Gastrocnemius medialis (tissue), 4 donors: Measurements from ENCODE around the gene EEF1AKMT2. TPM values are rescaled to one million over a fixed set of nuclear protein-coding genes. Genes with fewer than 3 reads are reported as not detected.

Experiments used
- ATAC-seq, 2 donors: fragments of 150-250 bp; one replicate each; pipeline ENCODE4 v1.9.1; 2016
- DNase-seq, 2 donors: peaks; one replicate each; pipeline ENCODE4 v3.0.0-alpha.2; 2019
- H3K27ac ChIP-seq, 4 donors: fragments of 200-600 bp; sonication (generic); 1 replicate in 1 of 4; 2 replicates in 3 of 4; pipeline ENCODE4 v1.5.1; 2016 to 2018; ENCODE audit warnings: mild to moderate bottlenecking in 2 of 4, moderate library complexity in 1 of 4
- H3K27me3 ChIP-seq, 3 donors: fragments of 200-600 bp; sonication (generic) in 2 of 3; 1 replicate in 1 of 3; 2 replicates in 2 of 3; pipeline versions ENCODE4 v1.5.1 to v1.6.0; 2016 to 2019; ENCODE audit warnings: mild to moderate bottlenecking in 1 of 3, moderate library complexity in 1 of 3
- H3K36me3 ChIP-seq, 2 donors: fragments of 200-600 bp; sonication (generic) in 1 of 2; one replicate each; pipeline ENCODE4 v1.5.1; 2017 to 2018
- H3K4me1 ChIP-seq, 2 donors: fragments of 200-600 bp; sonication (generic) in 1 of 2; one replicate each; pipeline ENCODE4 v1.5.1; 2016 to 2017; ENCODE audit warnings: mild to moderate bottlenecking in 2 of 2
- H3K4me3 ChIP-seq, 4 donors: fragments of 200-600 bp; sonication (generic) in 3 of 4; 1 replicate in 1 of 4; 2 replicates in 3 of 4; pipeline ENCODE4 v1.5.1; 2016 to 2019; ENCODE audit warnings: mild to moderate bottlenecking in 2 of 4
- H3K9me3 ChIP-seq, 3 donors: fragments of 200-600 bp; sonication (generic) in 2 of 3; 1 replicate in 1 of 3; 2 replicates in 2 of 3; pipeline ENCODE4 v1.5.1; 2016 to 2019
- CTCF ChIP-seq, 5 experiments: fragments of 450-650 bp in 3 of 5; fragments of 200-600 bp in 2 of 5; sonication (generic) in 2 of 5; IDR thresholded peaks in 4 of 5; conservative IDR thresholded peaks in 1 of 5; 1 replicate in 4 of 5; 2 replicates in 1 of 5; pipeline ENCODE4 v1.5.1; 2016 to 2019; ENCODE audit warnings: antibody characterized with exemption in 5 of 5, mild to moderate bottlenecking in 3 of 5, moderate library complexity in 3 of 5
- POLR2A ChIP-seq, 2 donors: fragments of 450-650 bp; IDR thresholded peaks; one replicate each; pipeline ENCODE4 v1.6.1; 2017; ENCODE audit warnings: antibody characterized with exemption in 2 of 2, mild to moderate bottlenecking in 2 of 2, moderate library complexity in 2 of 2
- in situ Hi-C, 4 donors: fragments of 200-750 bp; cut with MboI; loops; one replicate each; pipeline versions ENCODE4 v1.15.0 to v1.8.0; 2017; ENCODE audit warnings: low sequenced_read_pairs in 4 of 4
- intact Hi-C: fragments of 100-400 bp; cut with DNase I; formaldehyde crosslinking; loops from one replicate; pipeline ENCODE4 v1.15.1; 2023; ENCODE audit warnings: low total_unique reads
- total RNA-seq, 4 donors: library from RNA; depleted of rRNA; stranded (reverse); fragments of >200 nt; gene quantifications; one replicate each; pipeline versions ENCODE4 v1.1.0 to v1.2.3, GENCODE V29; 2016

The EEF1AKMT2 gene
- total RNA-seq, 4 donors from 2014 or later: 7.9 to 13.5 (median 9.6) TPM

DNA sequence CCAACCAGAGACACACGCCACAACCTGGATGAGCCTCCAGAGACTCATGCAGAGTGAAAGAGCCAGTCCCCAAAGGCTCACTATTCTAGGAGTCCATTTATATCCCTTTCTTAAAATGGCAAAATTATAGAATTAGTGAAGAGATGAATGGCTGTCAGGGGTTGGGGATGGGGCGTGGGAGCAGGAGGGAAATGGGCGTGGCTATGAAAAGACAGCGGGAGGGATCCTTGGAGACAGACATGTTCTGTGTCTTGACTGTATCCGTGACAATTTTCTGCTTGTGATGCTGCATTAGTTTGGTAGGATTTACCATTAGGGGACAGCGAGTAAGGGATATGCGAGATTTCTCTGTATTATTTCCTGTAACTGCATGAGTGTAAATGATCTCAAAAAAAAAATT lies 80.5 kb downstream of the EEF1AKMT2 start:
- Histone ChIP-seq H3K4me3 (no peak overlapping the region), H3K4me1 (peaks cover 63 to 72% of the 10 kb centered on the region in 2 donors), H3K27ac (peak overlapping the region in 3 of 4 donors; percentile 93 to 98 (median 97)), H3K9me3 (no peaks in the 10 kb centered on the region), H3K36me3 (no peaks in the 10 kb centered on the region), H3K27me3 (no peaks in the 10 kb centered on the region)
- TF ChIP-seq CTCF (IDR thresholded peaks at IDR 0.05 in 4 of 5, conservative IDR thresholded peaks at IDR 0.05 in 1 of 5) (no peak), POLR2A (IDR thresholded peaks at IDR 0.05) (no peak)
- DNase-seq (no peak), ATAC-seq (no peak)
- intact Hi-C loops (no loop called here), in situ Hi-C loops (no loop called here)

DNA sequence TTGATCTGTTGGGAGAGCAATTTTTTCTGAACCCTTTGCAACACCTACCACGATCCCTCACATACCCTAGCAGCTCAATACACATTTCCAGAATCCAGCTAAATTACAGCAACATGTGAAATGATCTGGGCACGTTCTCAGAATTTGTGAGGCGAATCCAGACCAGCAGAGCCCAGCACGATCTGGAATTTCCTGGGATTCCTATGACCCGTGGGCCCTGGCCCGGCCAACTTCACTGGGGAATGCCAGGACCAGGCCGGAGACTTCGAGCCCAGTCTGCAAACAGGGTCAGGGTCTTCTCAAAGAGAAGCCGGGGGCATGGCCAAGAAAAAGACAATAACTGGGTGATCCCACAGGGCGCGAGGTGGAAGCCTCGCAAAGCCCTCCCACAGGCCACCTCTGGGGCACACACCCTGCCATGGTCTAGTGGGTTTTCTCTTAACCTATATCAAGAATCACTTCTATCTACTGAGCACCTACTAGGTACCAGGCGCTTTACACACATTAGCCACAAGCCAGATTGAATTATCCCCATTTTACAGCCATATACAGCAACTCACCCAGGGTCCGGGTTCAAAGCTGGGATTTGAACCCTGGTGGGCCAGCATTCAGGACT lies 81.3 kb downstream of the EEF1AKMT2 start:
- DNase-seq (no peak), ATAC-seq (no peak)
- TF ChIP-seq CTCF (IDR thresholded peaks at IDR 0.05 in 4 of 5, conservative IDR thresholded peaks at IDR 0.05 in 1 of 5) (no peak), POLR2A (IDR thresholded peaks at IDR 0.05) (no peak)
- intact Hi-C loops (no loop called here), in situ Hi-C loops (no loop called here)
- Histone ChIP-seq H3K9me3 (no peaks in the 10 kb centered on the region), H3K36me3 (no peaks in the 10 kb centered on the region), H3K27ac (peak overlapping the region; percentile 93 to 98 (median 96)), H3K4me3 (no peak overlapping the region), H3K27me3 (no peaks in the 10 kb centered on the region), H3K4me1 (peaks cover 66 to 77% of the 10 kb centered on the region in 2 donors)

- H3K4me3 ChIP-seq: no peak overlapping the region
- ATAC-seq: peak; percentile 45 to 50
- DNase-seq: peak; percentile 83 to 87
- H3K27ac ChIP-seq: peak overlapping the region; percentile 93 to 98 (median 96)
- in situ Hi-C loops: no loop called here
- intact Hi-C loops: no loop called here
- no peaks in the 10 kb centered on the region for H3K36me3 ChIP-seq
- no peaks in the 10 kb centered on the region for H3K27me3 ChIP-seq
- peaks cover 71 to 82% of the 10 kb centered on the region in 2 donors for H3K4me1 ChIP-seq
- no peaks in the 10 kb centered on the region for H3K9me3 ChIP-seq
- TF ChIP-seq CTCF (IDR thresholded peaks at IDR 0.05 in 4 of 5, conservative IDR thresholded peaks at IDR 0.05 in 1 of 5) (no peak), POLR2A (IDR thresholded peaks at IDR 0.05) (peak; percentile 27 to 41)
These were observed 81.8 kb downstream of the EEF1AKMT2 start for GRCh38 chr10:124709861-124710260.

GRCh38 chr10:124708922-124709520 lies 82.7 kb downstream of the EEF1AKMT2 start:
- intact Hi-C loops: no loop called here
- peak overlapping the region; percentile 93 to 98 (median 96) for H3K27ac ChIP-seq

More at GRCh38 chr10:124708922-124709520, 82.7 kb downstream of the EEF1AKMT2 start:
- H3K27me3 ChIP-seq: no peaks in the 10 kb centered on the region
- DNase-seq (no peak), ATAC-seq (no peak)
- H3K4me1 ChIP-seq: peaks cover 75 to 90% of the 10 kb centered on the region in 2 donors
- no peak overlapping the region for H3K4me3 ChIP-seq
- H3K36me3 ChIP-seq: no peaks in the 10 kb centered on the region
- in situ Hi-C loops: no loop called here
- TF ChIP-seq CTCF (IDR thresholded peaks at IDR 0.05 in 4 of 5, conservative IDR thresholded peaks at IDR 0.05 in 1 of 5) (no peak), POLR2A (IDR thresholded peaks at IDR 0.05) (no peak)
- H3K9me3 ChIP-seq: no peaks in the 10 kb centered on the region
